A673 (cell line): ENCODE results near the gene NEB. TPM values are rescaled to one million over a fixed set of nuclear protein-coding genes. Genes with fewer than 3 reads are reported as not detected.

Experiments used
- BruUV-seq: library from RNA; stranded (reverse); fragments of 400-500 nt; replicated peaks from 2 replicates; lab custom pipeline; 2021; lab: Mats Ljungman, UMichigan
- CTCF ChIA-PET: fragments of 300-600 bp; sonication (Branson Sonifier 250); formaldehyde crosslinking; loops from one replicate; lab custom pipeline; 2022; ENCODE audit warnings: antibody characterized with exemption; lab: Charles Lee
- POLR2A ChIA-PET: fragments of 300-600 bp; sonication (Branson Sonifier 250); formaldehyde crosslinking; loops from one replicate; lab custom pipeline; 2022; ENCODE audit warnings: antibody characterized with exemption; ENCODE audit not compliant: low non-redundant PET; lab: Charles Lee
- DNase-seq: peaks from one replicate; pipeline ENCODE4 v3.0.0-alpha.2; 2015; ENCODE audit warnings: low spot score
- H3K27ac ChIP-seq: fragments of 200-600 bp; sonication (generic); 2 replicates; pipeline ENCODE4 v1.5.1; 2016; ENCODE audit warnings: mixed run types, low read depth, mild to moderate bottlenecking, mixed read lengths, antibody characterized with exemption, low read length; ENCODE audit not compliant: poor library complexity, severe bottlenecking
- H3K27me3 ChIP-seq: fragments of 200-600 bp; sonication (generic); replicated peaks from 2 replicates; pipeline ENCODE4 v1.6.1; 2017; ENCODE audit warnings: mixed run types, low read depth, mild to moderate bottlenecking, mixed read lengths, antibody characterized with exemption, low read length; ENCODE audit not compliant: insufficient read depth, poor library complexity
- H3K36me3 ChIP-seq: fragments of 200-600 bp; sonication (generic); 2 replicates; pipeline ENCODE4 v1.6.1; 2016; ENCODE audit warnings: mixed run types, mild to moderate bottlenecking, mixed read lengths, antibody characterized with exemption, low read length; ENCODE audit not compliant: insufficient read depth, poor library complexity, severe bottlenecking
- H3K4me1 ChIP-seq: fragments of 200-600 bp; sonication (generic); 2 replicates; pipeline ENCODE4 v1.6.1; 2017; ENCODE audit warnings: mixed run types, mild to moderate bottlenecking, mixed read lengths, antibody characterized with exemption, low read length; ENCODE audit not compliant: insufficient read depth, poor library complexity, severe bottlenecking
- H3K4me3 ChIP-seq: fragments of 200-600 bp; sonication (generic); 2 replicates; pipeline ENCODE4 v1.5.1; 2016; ENCODE audit warnings: low read depth, mixed run types, mild to moderate bottlenecking, mixed read lengths, low read length; ENCODE audit not compliant: poor library complexity, severe bottlenecking
- H3K9me3 ChIP-seq: fragments of 200-600 bp; sonication (generic); 2 replicates; pipeline ENCODE4 v1.6.1; 2016; ENCODE audit warnings: mixed run types, low read depth, mild to moderate bottlenecking, mixed read lengths, antibody characterized with exemption, low read length; ENCODE audit not compliant: poor library complexity, severe bottlenecking
- CTCF ChIP-seq: fragments of 300-800, 200-600 bp; sonication (generic); conservative IDR thresholded peaks from 2 replicates; pipeline ENCODE4 v1.5.1; 2017; ENCODE audit warnings: low read depth, mild to moderate bottlenecking, antibody characterized with exemption, low read length, moderate library complexity, mixed read lengths
- EZH2 ChIP-seq: fragments of 200-600 bp; sonication (generic); IDR thresholded peaks from 2 replicates; pipeline ENCODE4 v1.6.1; 2017; ENCODE audit warnings: borderline replicate concordance, low read depth, mild to moderate bottlenecking, mixed read lengths, antibody characterized with exemption, low read length; ENCODE audit not compliant: poor library complexity, severe bottlenecking
- intact Hi-C: fragments of 100-400 bp; cut with micrococcal nuclease; formaldehyde crosslinking; loops from one replicate; pipeline ENCODE4 v1.10.0; 2022; ENCODE audit not compliant: unreplicated experiment
- total RNA-seq: library from RNA; stranded (reverse); gene quantifications from 2 replicates; pipeline ENCODE4 v1.2.3, GENCODE V29; 2021

The NEB gene
- total RNA-seq, 1 experiment from 2014 or later, result 7.0 TPM

GRCh38 chr2:151757861-151758260 lies 23.6 kb upstream of the NEB start:
- ChIA-PET POLR2A (no interaction called here), CTCF (no interaction called here)
- intact Hi-C loops, result no loop called here
- Histone ChIP-seq H3K4me3 (no peak overlapping the region), H3K9me3 (no peaks in the 10 kb centered on the region), H3K27ac (no peak overlapping the region), H3K27me3 (no peaks in the 10 kb centered on the region), H3K36me3 (no peaks in the 10 kb centered on the region), H3K4me1 (no peaks in the 10 kb centered on the region)
- no peak for DNase-seq
- TF ChIP-seq CTCF (no peak), EZH2 (no peak)
- BruUV-seq, result no TSS peak

- TF ChIP-seq CTCF (no peak), EZH2 (no peak)
- no peak for DNase-seq
- BruUV-seq, result no TSS peak
- intact Hi-C loops, result no loop called here
- no peaks in the 10 kb centered on the region for H3K27me3 ChIP-seq
- CTCF ChIA-PET, result no interaction called here
- H3K36me3 ChIP-seq, result no peaks in the 10 kb centered on the region
- POLR2A ChIA-PET, result no interaction called here
- no peaks in the 10 kb centered on the region for H3K9me3 ChIP-seq
- no peak overlapping the region for H3K27ac ChIP-seq
- H3K4me3 ChIP-seq, result no peak overlapping the region
- H3K4me1 ChIP-seq, result no peaks in the 10 kb centered on the region
These were observed 22.5 kb upstream of the NEB start for GRCh38 chr2:151756820-151757219.

- intact Hi-C loops, result no loop called here
- Histone ChIP-seq H3K4me3 (no peak overlapping the region), H3K4me1 (no peaks in the 10 kb centered on the region), H3K27me3 (no peaks in the 10 kb centered on the region), H3K9me3 (no peaks in the 10 kb centered on the region), H3K27ac (no peak overlapping the region), H3K36me3 (no peaks in the 10 kb centered on the region)
- no peak for TF ChIP-seq EZH2
- no peak for TF ChIP-seq CTCF
- no TSS peak for BruUV-seq
- DNase-seq, result no peak
- ChIA-PET CTCF (no interaction called here), POLR2A (no interaction called here)
These were observed 20.1 kb upstream of the NEB start for GRCh38 chr2:151754253-151754897.
